T-helper 2 cell treated with Interferon-gamma antibody and Interleukin-4, amounts not matched to agents 5 μg/mL and 100 μg/mL, for 36 hours (primary cell): ENCODE results near the gene UBE2Q2.
A peak's percentile ranks its signal among the peaks of the same experiment; 100 is the strongest.
"Not testable (repeated sequence)": the region's sequence is repeated elsewhere in the genome, so short reads cannot be mapped to it uniquely, and the experiment has no call there.

Experiments used
- DNase-seq: peaks from one replicate; pipeline ENCODE4 v3.0.0; 2021; ENCODE audit warnings: low spot score
- H3K27ac Mint-ChIP-seq: one replicate; pipeline ENCODE4 v1.8.0; 2021; ENCODE audit warnings: mild to moderate bottlenecking, mixed read lengths
- H3K27me3 Mint-ChIP-seq: one replicate; pipeline ENCODE4 v1.8.0; 2021; ENCODE audit warnings: low read depth, mixed read lengths
- H3K36me3 Mint-ChIP-seq: one replicate; pipeline ENCODE4 v1.8.0; 2021; ENCODE audit warnings: low read depth, mixed read lengths
- H3K4me1 Mint-ChIP-seq: one replicate; pipeline ENCODE4 v1.8.0; 2021; ENCODE audit warnings: low read depth, mixed read lengths
- H3K4me3 Mint-ChIP-seq: one replicate; pipeline ENCODE4 v1.8.0; 2022; ENCODE audit warnings: mild to moderate bottlenecking, moderate library complexity, mixed read lengths
- H3K9me3 Mint-ChIP-seq: one replicate; pipeline ENCODE4 v1.8.0; 2021; ENCODE audit warnings: mixed read lengths

UBE2Q2 gene

GRCh38 chr15:75864213-75865059, 21.2 kb downstream of the UBE2Q2 start:
- DNase-seq = no peak
- no peak overlapping the region for H3K4me3 Mint-ChIP-seq
- H3K27me3 Mint-ChIP-seq = no peaks in the 10 kb centered on the region
- peaks cover 42% of the 10 kb centered on the region for H3K36me3 Mint-ChIP-seq
- no peaks in the 10 kb centered on the region for H3K9me3 Mint-ChIP-seq
- no peak overlapping the region for H3K27ac Mint-ChIP-seq
- peaks cover 37% of the 10 kb centered on the region for H3K4me1 Mint-ChIP-seq

GRCh38 chr15:75866045-75866444, 22.8 kb downstream of the UBE2Q2 start:
- H3K27ac Mint-ChIP-seq, H3K27me3 Mint-ChIP-seq, DNase-seq, H3K9me3 Mint-ChIP-seq: not testable (repeated sequence)
- Mint-ChIP-seq H3K4me1 (peaks cover 34% of the 10 kb centered on the region), H3K36me3 (peaks cover 41% of the 10 kb centered on the region), H3K4me3 (peak overlapping the region; percentile 6)

- no peak for DNase-seq
- Mint-ChIP-seq H3K4me1 (peaks cover 34% of the 10 kb centered on the region), H3K4me3 (no peak overlapping the region), H3K9me3 (no peaks in the 10 kb centered on the region), H3K27ac (peak overlapping the region; percentile 23), H3K36me3 (peaks cover 40% of the 10 kb centered on the region), H3K27me3 (no peaks in the 10 kb centered on the region)
Observed at GRCh38 chr15:75866916-75867315, 23.7 kb downstream of the UBE2Q2 start.

- Mint-ChIP-seq H3K9me3 (no peaks in the 10 kb centered on the region), H3K27me3 (no peaks in the 10 kb centered on the region), H3K27ac (peak overlapping the region; percentile 23), H3K4me1 (peaks cover 34% of the 10 kb centered on the region), H3K36me3 (peaks cover 37% of the 10 kb centered on the region), H3K4me3 (no peak overlapping the region)
- no peak for DNase-seq
Observed at GRCh38 chr15:75867449-75867848, 24.2 kb downstream of the UBE2Q2 start.

- peaks cover 34% of the 10 kb centered on the region for H3K36me3 Mint-ChIP-seq
- no peak overlapping the region for H3K4me3 Mint-ChIP-seq
- no peak overlapping the region for H3K27ac Mint-ChIP-seq
Observed at GRCh38 chr15:75868019-75868418, 24.8 kb downstream of the UBE2Q2 start.

GRCh38 chr15:75869446-75869845, 26.2 kb downstream of the UBE2Q2 start:
- no peaks in the 10 kb centered on the region for H3K27me3 Mint-ChIP-seq
- no peaks in the 10 kb centered on the region for H3K9me3 Mint-ChIP-seq
- no peak overlapping the region for H3K4me3 Mint-ChIP-seq
- no peak overlapping the region for H3K27ac Mint-ChIP-seq
- H3K4me1 Mint-ChIP-seq = peaks cover 35% of the 10 kb centered on the region
- DNase-seq = no peak
- peaks cover 36% of the 10 kb centered on the region for H3K36me3 Mint-ChIP-seq

More at GRCh38 chr15:75868019-75868418, 24.8 kb downstream of the UBE2Q2 start:
- Mint-ChIP-seq H3K27me3 (no peaks in the 10 kb centered on the region), H3K9me3 (no peaks in the 10 kb centered on the region), H3K4me1 (peaks cover 34% of the 10 kb centered on the region)
- no peak for DNase-seq

DNA sequence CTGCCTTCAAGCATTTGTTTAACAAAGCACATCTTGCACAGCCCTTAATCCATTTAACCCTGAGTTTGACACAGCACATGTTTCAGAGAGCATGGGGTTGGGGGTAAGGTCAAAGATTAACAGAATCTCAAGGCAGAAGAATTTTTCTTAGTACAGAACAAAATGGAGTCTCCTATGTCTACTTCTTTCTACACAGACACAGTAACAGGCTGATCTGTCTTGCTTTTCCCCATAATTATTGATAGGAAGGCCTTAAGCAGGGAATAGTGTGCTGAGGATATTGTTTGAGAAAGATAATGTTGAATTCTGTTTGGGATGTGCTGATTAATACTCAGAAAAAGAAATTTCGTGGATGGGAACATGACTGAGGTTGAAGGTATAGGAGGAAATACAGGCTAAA, 28.3 kb downstream of the UBE2Q2 start:
- H3K36me3 Mint-ChIP-seq = peaks cover 45% of the 10 kb centered on the region
- not testable (repeated sequence) for H3K27me3 Mint-ChIP-seq, H3K27ac Mint-ChIP-seq, H3K9me3 Mint-ChIP-seq, DNase-seq, H3K4me3 Mint-ChIP-seq
- H3K4me1 Mint-ChIP-seq = peaks cover 21% of the 10 kb centered on the region

- Mint-ChIP-seq H3K4me1 (peaks cover 13% of the 10 kb centered on the region), H3K4me3 (no peak overlapping the region), H3K27me3 (no peaks in the 10 kb centered on the region), H3K27ac (no peak overlapping the region), H3K36me3 (peaks cover 45% of the 10 kb centered on the region), H3K9me3 (no peaks in the 10 kb centered on the region)
- DNase-seq = no peak
Observed at GRCh38 chr15:75872403-75872990, 29.2 kb downstream of the UBE2Q2 start.

- Mint-ChIP-seq H3K4me1 (peaks cover 2% of the 10 kb centered on the region), H3K27ac (no peak overlapping the region), H3K4me3 (no peak overlapping the region), H3K9me3 (no peaks in the 10 kb centered on the region), H3K36me3 (peaks cover 32% of the 10 kb centered on the region), H3K27me3 (no peaks in the 10 kb centered on the region)
- no peak for DNase-seq
Observed at GRCh38 chr15:75884041-75884440, 40.8 kb downstream of the UBE2Q2 start.

GRCh38 chr15:75887178-75887577, 43.9 kb downstream of the UBE2Q2 start:
- Mint-ChIP-seq H3K4me1 (peaks cover 11% of the 10 kb centered on the region), H3K36me3 (peaks cover 28% of the 10 kb centered on the region), H3K27me3 (no peaks in the 10 kb centered on the region), H3K9me3 (no peaks in the 10 kb centered on the region), H3K27ac (no peak overlapping the region), H3K4me3 (no peak overlapping the region)
- no peak for DNase-seq

DNA sequence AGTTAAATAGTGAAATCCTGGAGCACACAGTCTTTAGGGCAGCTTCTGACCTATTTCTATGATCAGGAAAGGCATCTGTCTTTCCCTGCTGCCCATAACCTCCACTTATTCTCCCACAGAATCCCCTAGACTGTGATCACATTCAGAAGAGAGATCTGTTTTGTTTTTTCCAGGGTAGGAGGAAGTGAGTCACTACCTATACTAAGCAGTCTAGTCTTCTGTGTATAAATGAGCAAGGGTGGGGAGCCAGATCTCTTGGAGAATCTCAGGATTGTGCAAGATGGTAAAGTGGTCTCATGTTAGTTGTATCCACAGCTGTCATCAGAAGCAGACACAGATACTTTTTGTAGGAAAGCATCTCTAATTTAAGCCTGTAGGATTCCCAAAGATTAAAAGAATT, 48.6 kb downstream of the UBE2Q2 start:
- no peak overlapping the region for H3K4me3 Mint-ChIP-seq
- no peak overlapping the region for H3K27ac Mint-ChIP-seq
- H3K4me1 Mint-ChIP-seq = peaks cover 9% of the 10 kb centered on the region
- no peaks in the 10 kb centered on the region for H3K9me3 Mint-ChIP-seq
- peaks cover 23% of the 10 kb centered on the region for H3K36me3 Mint-ChIP-seq
- no peaks in the 10 kb centered on the region for H3K27me3 Mint-ChIP-seq
- no peak for DNase-seq

GRCh38 chr15:75895731-75896130, 52.5 kb downstream of the UBE2Q2 start:
- Mint-ChIP-seq H3K4me1 (peaks cover 9% of the 10 kb centered on the region), H3K27me3 (no peaks in the 10 kb centered on the region), H3K36me3 (peaks cover 25% of the 10 kb centered on the region), H3K27ac (no peak overlapping the region), H3K4me3 (no peak overlapping the region), H3K9me3 (no peaks in the 10 kb centered on the region)
- no peak for DNase-seq

- no peaks in the 10 kb centered on the region for H3K27me3 Mint-ChIP-seq
- no peaks in the 10 kb centered on the region for H3K9me3 Mint-ChIP-seq
- no peak overlapping the region for H3K27ac Mint-ChIP-seq
- peaks cover 29% of the 10 kb centered on the region for H3K4me1 Mint-ChIP-seq
- no peak overlapping the region for H3K4me3 Mint-ChIP-seq
- peaks cover 24% of the 10 kb centered on the region for H3K36me3 Mint-ChIP-seq
- DNase-seq = no peak
Observed at GRCh38 chr15:75900577-75900976, 57.3 kb downstream of the UBE2Q2 start.

DNA sequence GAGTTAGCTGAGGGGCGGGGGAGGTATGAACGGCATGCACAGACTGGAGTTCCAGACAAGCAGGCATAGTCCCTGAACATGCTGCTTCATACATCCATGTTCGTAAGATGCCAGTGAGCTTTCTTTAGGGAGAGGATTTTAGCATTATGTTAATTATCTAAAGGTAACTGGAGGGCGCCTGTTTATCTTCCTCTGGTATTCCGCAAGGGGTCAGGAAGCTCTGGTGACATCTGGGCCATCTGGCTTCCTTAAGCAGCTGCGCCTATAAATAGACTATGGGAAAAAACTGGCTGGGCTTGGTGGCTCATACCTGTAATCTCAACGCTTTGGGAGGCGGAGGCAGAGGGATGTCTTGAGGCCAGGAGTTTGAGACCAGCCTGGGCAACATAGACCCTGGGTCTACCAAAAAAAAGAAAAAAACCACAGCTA, 58.9 kb downstream of the UBE2Q2 start:
- DNase-seq = no peak
- no peak overlapping the region for H3K27ac Mint-ChIP-seq

More for the DNA sequence above, 58.9 kb downstream of the UBE2Q2 start:
- Mint-ChIP-seq H3K9me3 (no peaks in the 10 kb centered on the region), H3K27me3 (no peaks in the 10 kb centered on the region), H3K36me3 (peaks cover 26% of the 10 kb centered on the region), H3K4me3 (peak overlapping the region; percentile 58), H3K4me1 (peaks cover 34% of the 10 kb centered on the region)
